RPMI7951 (cell line): ENCODE measurements around the gene CGAS. TPM values are rescaled to one million over a fixed set of nuclear protein-coding genes. Genes with fewer than 3 reads are reported as not detected.
A peak's percentile ranks its signal among the peaks of the same experiment; 100 is the strongest.
"Not testable (repeated sequence)": the region's sequence is repeated elsewhere in the genome, so short reads cannot be mapped to it uniquely, and the experiment has no call there.

Source experiments
- DNase-seq: peaks from one replicate; pipeline ENCODE4 v3.0.0-alpha.2; 2012; ENCODE audit warnings: low read depth
- total RNA-seq: library from RNA; depleted of rRNA; stranded (reverse); fragments of >200 nt; shearing (Covaris generic); gene quantifications from 2 replicates; pipeline ENCODE4 v1.2.3, GENCODE V29; 2014; rRNA removed

The CGAS gene
- total RNA-seq, 1 experiment from 2014 or later, result 13.8 TPM

- no peak for DNase-seq
Observed at GRCh38 chr6:73395875-73396274, 56.2 kb downstream of the CGAS start.

GRCh38 chr6:73394577-73395354 lies 57.3 kb downstream of the CGAS start, which contains the start of gene DDX43:
TSS of gene DDX43 (plus strand) at chr6:73394828. CDS start at chr6:73394906, 78 bp downstream.
- DNase-seq, result no peak

- DNase-seq, result no peak
Observed at GRCh38 chr6:73393278-73393677, 58.8 kb downstream of the CGAS start.

- not testable (repeated sequence) for DNase-seq
Observed at GRCh38 chr6:73392188-73392587, 59.9 kb downstream of the CGAS start.

GRCh38 chr6:73391675-73392074 lies 60.4 kb downstream of the CGAS start:
- no peak for DNase-seq

GRCh38 chr6:73389854-73390253 lies 62.2 kb downstream of the CGAS start:
- no peak for DNase-seq

- DNase-seq, result peak; percentile 67
Observed at GRCh38 chr6:73388800-73389512, 63.1 kb downstream of the CGAS start.

- no peak for DNase-seq
Observed at GRCh38 chr6:73388433-73388799, 63.7 kb downstream of the CGAS start.

GRCh38 chr6:73382462-73383113 lies 69.5 kb downstream of the CGAS start:
- peak; percentile 52 for DNase-seq

- not testable (repeated sequence) for DNase-seq
Observed at GRCh38 chr6:73381531-73381930, 70.6 kb downstream of the CGAS start.

GRCh38 chr6:73377225-73377624 lies 74.9 kb downstream of the CGAS start:
- no peak for DNase-seq

- no peak for DNase-seq
Observed at GRCh38 chr6:73375216-73375615, 76.9 kb downstream of the CGAS start.

Other genes with a start within 250 kb of the CGAS start
- gene KHDC1L, start 226.8 kb downstream of the CGAS start, total RNA-seq, result 0.29 TPM in 1 of 2 replicates, not detected in the other
- 0.60 and 2.1 TPM in 2 replicates for gene KHDC1, start 189.1 kb downstream of the CGAS start, total RNA-seq
- gene DPPA5, start 98.0 kb downstream of the CGAS start, total RNA-seq, result not detected in 2 replicates
- not detected in 2 replicates for gene KHDC3L, start 89.6 kb downstream of the CGAS start, total RNA-seq
- gene OOEP, start 82.4 kb downstream of the CGAS start, total RNA-seq, result not detected in 2 replicates
- gene DDX43, start 57.5 kb downstream of the CGAS start, total RNA-seq, result not detected in 2 replicates
- 34.8 and 43.5 TPM in 2 replicates for gene MTO1, start 9.4 kb upstream of the CGAS start, total RNA-seq
- gene EEF1A1, start 68.7 kb upstream of the CGAS start, total RNA-seq, result 8,626 and 10,453 TPM in 2 replicates
- gene SLC17A5, start 201.7 kb upstream of the CGAS start, total RNA-seq, result 13.9 and 19.1 TPM in 2 replicates
- gene CD109, start 243.9 kb upstream of the CGAS start, total RNA-seq, result 67.4 and 75.9 TPM in 2 replicates